GM19238 (cell line): ENCODE results near the gene HGS.
"Not testable (repeated sequence)": the region's sequence is repeated elsewhere in the genome, so short reads cannot be mapped to it uniquely, and the experiment has no call there.

Experiments used
- DNase-seq: peaks from one replicate; pipeline ENCODE4 v3.0.0; 2011; ENCODE audit warnings: low spot score; ENCODE audit not compliant: insufficient read length

Gene HGS

DNA sequence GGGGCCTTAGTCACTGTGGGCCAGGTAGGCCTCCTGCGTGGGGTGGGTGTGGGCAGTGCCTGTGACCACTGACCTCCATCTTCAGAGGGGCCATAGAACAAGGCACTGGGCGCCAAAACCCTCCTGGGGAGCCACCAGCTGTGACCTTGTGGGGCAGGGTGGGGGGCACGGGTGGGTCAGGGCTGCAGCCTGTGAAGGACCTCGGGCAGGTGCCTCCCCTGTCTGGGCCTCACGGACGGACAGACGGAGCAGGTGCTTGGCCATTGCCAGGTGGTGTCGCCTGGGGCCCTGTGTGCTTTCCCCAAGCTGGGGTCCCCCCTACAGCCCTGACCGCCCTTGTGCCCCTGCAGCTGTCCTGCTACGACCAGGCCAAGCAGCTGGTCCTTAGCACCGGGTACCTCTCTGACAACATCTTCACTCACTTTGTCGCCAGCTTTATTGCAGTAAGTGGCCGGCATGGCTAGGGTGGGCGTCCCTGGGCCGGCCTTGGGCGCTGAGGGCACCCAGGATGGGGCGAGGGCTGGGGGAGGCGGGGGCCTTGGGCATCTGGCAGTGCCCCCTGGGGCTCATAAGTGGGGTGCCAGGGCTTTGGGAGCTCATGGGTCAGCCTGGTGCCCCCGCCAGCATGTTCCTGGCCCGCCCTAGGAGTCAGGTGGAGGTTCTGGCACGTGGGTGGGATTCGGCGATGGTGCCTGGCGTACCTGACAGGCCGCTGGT lies 33.4 kb downstream of the HGS start:
- no peak for DNase-seq

DNA sequence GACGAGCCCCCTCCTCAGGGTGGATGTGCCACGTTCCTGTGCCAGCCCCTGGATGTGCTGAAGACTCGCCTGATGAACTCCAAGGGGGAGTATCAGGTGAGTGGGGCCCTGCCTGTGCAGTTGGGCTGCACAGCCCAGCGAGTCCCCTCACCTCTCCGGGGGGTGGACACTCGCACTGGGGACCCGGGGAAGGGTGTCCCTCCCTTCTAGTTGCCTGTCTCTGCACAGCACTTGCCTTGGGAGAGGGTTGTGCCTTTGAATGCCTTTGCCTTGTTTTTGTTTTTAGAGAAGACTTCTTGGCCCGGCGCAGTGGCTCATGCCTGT lies 33.9 kb downstream of the HGS start:
- DNase-seq, result no peak

DNA sequence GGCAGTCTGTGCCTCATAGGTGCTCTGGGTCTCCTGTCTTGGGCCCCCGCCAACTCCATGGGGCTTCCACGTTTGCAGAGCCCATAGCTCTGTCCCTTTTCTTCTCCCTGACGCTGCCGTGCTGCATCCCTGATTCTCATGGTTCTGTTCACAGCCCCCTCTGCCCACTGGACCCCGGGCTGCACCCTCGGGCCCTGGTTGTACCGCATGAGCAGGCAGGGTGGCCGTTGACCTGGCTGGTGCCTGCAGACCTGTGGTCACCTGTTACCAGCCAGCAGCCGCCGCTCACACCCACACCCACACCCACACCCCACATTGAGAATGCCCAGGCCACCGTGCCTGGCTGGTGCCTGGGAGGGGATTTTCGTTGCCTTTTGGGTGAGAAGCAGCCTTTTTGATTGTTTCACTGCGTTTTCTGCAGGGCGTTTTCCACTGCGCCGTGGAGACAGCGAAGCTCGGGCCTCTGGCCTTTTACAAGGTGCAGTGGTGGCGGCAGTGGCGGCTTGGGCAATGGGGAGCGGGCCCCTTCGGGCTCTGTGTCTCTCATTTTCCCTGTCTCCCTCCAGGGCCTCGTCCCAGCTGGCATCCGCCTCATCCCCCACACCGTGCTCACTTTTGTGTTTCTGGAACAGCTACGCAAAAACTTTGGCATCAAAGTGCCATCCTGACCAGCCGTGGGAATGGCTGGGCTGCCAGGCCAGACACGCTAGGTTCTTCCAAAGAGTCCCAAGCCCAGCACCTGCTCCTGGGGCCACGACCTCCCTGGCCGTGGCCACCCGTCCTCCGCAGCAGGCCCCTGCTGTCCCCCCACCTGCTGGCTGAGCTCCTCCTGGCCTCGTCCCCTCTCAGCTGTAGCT lies 35.8 kb downstream of the HGS start:
- no peak for DNase-seq

DNA sequence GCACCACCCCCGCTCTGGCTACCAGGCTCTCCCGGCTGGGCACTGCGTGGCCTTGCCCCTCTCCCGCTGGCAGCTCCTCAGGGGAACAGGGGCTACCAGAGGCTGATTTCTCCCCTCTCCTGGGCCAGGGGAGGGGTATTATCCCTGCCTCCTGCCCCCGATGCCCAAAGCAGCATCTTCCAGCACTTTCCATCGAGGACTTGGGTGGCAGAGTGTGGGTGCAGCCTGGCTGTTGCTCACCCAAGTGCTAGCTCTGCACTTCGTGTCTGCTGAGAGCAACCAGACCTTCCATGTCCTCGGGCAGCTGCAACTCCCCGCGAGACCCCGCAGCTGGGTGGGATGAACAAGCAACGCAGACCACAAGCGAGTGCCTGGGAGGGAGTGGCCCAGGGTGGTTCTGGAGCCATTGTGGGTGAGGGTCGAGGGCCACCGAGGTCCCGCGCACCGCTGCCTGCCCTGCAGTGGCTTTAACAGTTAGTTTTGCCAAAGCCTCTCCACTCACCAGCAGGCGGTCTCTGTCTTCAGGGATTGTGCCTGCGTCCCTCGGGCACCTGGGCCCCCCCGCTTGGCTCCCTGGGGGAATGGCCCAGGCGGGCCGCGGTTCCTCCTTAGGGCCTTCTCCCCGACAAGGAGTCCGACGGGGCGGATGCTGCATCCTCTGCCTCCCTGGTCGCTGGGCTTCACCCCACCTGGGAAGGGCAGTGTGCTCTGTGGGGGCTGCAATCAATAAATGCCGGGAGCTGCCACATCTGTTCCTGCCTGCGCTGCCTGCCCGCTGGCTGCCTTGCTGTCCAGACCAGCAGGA lies 36.7 kb downstream of the HGS start:
- no peak for DNase-seq

DNA sequence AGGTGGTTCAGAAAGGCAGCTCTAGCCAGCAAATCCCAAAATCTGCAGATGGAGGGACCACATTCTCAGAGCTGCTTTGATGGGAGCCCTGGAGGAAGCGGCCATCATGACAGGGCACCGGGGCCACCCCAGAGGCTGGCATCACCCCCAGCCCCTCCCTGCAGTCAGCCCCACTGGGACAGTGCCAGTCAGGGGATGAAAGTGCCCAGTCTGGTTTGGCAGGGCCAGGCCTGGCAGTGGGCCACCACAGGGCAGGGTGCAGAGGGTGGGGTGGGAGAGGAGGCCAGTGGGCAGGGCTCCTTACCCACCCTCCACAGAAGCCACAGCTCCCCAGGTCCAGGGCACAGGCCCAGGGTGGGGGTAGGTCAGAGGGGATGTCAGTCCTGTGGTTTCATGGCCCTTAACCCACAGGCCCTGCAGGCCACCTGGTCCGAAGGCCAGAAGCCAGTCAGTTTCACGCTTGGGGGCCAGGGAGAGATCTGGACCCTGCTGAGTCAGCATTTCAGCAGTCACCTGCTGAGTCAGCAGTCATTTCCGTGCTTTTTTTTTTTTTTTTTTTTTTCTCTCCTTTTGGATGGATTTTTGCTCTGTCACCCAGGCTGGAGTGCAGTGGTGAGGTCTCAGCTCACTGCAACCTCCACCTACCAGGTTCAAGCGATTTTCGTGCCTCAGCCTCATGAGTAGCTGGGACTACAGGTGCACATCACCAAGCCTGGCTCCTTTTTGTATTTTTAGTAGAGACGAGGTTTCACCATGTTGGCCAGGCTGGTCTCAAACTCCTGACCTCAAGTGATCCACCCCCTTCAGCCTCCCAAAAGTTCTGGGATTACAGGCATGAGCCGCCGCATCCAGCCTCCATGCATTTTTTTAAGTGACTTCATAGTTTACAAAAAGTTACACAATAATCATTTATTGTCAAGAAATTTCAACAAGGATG lies 38.6 kb downstream of the HGS start:
- no peak for DNase-seq

DNA sequence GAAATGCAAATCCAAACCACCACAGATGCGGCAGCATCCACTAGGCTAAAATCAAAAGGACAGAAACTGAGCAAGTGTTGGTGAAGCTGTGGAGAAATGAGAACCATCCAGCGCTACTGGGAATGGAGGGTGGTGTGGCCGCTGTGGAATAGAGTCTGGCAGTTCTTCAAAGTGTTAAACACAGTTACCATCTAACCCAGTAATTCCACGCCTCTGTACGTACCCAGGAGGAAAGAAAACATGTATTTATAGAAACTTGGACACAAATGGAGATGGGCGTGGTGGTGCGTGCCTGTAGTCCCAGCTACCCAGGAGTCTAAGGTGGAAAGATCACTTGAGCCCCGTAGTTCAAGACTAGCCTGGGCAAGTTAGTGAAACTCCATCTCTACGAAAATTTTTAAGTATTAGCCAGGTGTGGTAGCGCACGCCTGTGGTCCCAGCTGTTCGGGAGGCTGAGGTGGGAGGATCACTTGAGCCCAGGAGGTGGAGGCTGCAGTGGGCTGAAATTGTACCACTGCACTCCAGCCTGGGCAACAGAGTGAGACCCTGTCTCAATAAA lies 39.9 kb downstream of the HGS start:
- DNase-seq, result no peak

DNA sequence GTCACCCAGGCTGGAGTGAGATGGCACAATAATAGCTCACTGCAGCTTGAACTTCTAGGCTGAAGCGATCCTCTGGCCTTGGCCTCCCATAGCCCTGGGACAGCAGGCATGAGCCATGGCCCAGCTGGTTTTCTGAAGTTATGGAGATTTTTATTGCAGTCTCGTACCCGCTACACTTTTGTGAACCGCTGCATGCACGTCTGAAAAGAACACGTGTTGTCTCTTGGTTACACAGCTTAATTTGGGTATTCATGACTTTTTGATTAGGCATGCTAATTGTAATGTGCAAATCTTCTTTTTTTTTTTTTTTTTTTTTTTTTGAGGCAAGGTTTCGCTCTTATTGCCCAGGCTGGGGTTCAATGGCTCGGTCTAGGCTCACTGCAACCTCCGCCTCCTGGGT lies 41.6 kb downstream of the HGS start:
- no peak for DNase-seq

DNA sequence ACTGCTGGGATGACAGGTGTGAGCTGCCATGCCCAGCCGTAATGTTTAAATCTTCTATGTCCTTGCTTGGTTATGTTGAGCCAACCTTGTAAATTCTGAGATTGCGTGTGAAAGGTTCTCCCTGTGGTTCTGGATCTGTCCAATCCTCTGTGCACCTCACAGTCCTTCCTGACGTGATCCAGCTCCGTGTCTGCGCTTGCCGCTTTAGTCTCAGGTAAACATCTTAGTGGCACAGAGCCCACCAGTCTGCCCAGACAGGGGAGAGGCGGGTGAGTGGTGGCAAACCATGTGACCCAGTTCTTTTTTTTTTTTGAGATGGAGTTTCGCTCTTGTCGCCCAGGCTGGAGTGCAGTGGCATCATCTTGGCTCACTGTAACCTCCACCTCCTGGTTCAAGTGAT lies 42.2 kb downstream of the HGS start:
- DNase-seq, result no peak

DNA sequence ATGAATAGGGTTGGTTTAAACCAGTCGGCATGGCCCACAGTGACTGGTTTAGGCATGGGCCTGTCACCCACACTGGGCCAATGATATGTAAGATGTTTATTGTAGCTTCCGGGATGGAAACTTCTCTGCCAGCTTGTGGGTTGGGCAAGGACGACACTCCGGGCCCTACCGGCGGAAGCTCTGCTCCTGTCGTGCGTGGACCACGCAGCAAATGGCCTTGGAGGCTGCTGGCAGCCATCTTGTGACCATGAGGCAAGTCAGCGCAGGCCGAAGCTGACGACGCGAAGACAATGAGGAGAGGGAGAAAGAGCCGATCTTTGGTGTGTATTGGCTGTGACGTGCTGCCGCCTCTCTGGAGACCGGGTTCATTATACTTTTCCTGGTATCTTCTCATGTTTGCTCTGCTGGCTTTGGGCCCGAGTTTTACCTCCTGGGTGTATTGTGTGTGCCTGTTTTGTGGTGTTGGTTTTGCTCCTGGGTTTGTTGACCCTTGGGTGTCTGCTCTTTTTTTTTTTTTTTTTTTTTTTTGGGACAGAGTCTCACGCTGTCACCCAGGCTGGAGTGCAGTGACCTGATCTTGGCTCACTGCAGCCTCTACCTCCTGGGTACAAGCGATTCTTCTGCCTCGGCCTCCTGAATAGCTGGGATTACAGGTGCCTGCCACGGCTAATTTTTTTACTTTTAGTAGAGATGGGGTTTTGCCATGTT lies 43.7 kb downstream of the HGS start:
- DNase-seq, result no peak

DNA sequence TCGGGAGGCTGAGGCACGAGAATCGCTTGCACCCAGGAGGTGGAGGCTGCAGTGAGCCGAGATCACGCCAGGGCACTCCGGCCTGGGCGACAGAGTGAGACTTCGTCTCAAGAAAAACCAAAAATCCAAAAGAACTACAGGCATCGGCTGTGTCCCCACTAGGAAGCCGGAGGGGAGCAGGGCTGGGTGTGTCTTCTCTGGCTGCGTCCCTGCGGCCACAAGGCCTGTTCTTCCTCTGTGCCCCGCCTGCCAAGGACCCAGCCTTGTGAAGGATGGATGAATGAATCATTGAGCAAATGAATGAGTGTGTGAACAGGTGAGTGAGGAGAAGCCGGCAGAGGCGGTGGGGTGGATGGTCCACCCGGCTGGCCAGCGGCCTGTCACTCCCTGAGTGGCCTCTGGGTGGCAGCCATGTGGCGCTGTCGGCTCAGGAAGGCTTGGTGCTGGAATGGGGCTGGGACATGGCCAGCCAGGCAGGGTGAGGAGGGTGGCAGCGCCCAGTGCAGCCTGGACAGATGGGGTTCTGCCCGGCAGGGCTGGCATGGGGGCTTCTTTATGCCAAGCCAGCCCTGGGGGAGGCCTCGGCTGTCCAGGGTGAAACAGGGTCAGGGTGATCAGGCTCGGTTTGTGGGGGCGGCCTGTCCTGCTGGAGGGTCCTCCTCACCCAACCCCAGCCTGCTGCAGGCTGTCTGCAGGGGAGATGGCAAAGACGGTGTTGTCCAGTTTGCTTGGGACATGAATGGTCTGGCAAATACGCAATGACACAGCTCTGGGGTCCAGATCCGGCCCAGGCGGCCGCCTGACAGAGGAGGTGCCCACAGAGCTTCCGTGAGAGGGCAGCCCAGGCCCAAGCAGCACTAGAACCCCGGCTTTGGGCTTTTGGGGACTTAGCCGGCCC lies 49.9 kb downstream of the HGS start:
- peak; percentile 90 for DNase-seq

DNA sequence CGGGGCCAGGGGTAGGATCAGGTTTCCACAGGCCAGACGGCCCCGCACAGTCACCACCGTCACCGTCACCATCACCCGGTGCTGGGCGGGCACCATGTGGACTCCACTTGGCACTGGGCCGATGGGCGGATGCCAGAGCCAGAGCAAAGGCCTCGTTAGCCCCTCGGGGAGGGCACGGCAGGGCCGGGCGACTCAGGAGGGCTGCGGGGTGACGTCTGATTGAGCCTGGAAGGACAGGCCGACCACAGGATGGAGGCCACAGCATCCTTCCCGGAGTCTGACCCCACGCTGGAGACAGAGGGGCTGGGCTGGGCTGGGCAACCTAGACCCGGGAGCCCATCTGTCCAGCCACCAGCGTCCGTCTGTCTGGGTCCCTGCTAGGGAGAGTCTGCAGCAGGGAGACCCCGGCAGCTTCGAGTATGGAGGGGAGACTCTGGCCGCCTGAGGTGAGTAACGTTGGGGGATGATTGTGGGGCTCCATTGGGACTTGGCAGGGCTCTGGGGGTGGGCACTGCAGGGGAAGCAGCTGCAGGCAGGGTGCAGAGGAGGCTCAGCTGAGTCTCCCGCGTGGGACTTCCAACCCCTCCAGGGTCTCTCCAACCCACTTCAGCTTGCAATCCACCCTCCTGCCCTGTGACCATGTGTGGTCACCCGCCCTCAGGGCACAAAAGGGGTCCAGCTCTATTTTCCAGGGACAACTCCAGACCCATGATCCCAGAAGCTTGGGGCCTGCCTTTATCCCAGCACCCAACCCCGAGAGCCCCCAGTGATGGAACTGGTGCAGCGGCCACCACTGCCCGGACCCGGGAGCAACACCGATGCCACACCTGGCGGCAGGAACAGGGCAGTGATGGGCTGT lies 50.8 kb downstream of the HGS start:
- DNase-seq, result no peak

DNA sequence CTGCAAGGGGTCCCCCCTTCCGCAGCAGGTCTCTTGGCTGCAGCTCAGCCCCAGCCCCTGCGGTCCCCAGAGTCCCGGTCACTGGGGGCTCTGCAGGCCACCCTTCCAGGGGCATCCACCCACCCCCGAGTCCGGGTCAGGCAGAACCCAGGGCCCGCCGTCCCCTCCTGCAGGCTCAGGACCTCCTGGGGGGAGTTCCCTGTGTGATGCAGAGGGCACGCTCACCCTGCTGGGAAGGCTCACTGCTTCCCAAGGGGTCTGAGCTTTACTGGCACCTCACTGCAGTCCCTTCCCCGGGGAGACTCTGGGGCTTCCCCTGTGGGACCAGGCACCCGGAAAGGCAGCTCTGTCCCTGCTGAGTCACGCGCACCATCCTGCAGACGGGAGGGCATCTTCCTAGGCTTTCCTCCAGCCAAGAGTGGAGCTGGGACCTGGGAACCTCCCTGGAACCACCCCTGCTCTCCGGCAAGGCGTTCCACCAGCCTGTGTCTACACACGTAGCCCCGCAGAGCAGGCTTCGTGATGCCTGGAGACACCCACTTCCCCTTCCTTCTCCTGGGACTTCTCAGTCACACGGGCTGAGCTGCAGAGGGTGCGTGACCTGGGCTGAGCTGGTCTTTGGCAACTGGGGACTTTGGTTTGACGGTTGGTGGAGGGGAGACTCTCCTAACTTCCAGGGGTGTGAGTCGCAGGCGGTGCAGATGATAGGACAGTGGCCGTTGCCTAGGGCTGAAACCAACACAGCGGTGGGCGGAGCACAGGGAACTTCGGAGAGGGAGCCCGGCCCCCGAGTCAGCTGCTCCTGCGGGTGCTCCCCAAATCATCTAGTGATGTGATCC lies 51.7 kb downstream of the HGS start:
- DNase-seq, result no peak

DNA sequence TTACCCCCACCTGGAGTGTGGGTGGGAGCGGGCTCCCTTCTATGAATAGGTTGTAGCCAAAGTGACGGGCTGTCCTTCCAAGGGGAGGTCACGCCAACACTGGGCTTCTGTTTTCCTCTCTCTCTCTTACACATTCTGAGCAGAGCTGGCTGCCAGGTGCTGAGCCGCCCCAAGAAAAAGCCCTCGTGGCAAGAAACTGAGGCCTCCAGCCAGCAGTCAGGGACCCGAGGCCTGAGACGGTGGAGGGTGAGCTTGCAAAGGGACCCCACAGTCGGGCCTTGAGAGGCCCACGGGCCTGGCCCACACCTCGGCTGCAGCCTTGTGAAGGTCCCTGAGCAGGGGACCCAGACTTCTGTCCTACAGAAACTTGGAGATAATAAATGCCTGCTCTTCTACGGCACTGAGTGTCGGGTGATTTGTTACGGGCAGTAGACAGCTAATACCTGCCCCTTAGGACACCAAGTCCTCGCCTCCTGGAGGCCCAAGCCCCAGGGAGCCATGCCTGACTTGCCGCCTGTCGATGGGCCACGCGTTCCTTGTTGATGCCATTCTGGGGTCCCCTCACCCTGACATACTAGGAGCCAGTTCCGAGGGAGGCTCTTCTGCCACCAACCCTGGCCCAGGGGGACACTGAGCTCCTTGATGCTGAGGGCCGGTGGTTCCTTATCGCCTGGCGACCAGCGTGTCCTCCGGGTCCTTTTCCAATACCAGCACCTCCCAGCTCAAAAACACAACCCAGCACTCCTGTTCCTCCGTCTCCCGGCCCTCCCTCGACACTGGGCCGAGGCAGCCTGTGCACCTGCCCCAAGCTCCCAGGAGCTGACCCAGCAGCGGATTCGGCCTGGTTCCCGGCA lies 54.4 kb downstream of the HGS start:
- no peak for DNase-seq

DNA sequence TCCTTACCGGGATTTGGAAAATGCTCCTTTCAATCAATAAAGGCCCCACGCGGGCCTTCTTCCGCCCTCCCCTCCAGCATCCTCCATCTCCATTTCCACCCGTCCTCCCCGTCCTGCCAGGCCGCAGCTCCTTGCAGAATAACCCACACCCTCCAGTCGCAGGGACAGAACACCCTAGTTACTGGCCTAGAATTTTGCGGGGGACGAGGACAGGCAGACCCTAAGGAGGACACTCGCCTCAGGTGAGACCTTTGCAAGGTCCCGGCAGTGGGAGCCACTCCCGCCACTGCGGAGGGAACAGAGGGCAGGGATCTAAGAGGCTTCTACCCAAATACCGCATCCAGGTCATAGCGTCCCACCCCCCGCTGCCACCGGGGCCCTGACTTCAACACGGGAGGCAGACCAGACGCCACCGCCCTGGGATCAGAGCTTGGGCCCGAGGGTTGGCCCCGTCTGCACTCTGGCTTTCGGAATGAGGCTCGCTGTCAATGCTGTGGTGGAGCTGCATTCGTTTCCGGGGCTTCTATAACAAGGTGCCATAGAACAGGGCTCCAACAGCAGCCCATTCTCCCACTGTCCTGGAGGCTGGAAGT lies 55.1 kb downstream of the HGS start:
- no peak for DNase-seq

DNA sequence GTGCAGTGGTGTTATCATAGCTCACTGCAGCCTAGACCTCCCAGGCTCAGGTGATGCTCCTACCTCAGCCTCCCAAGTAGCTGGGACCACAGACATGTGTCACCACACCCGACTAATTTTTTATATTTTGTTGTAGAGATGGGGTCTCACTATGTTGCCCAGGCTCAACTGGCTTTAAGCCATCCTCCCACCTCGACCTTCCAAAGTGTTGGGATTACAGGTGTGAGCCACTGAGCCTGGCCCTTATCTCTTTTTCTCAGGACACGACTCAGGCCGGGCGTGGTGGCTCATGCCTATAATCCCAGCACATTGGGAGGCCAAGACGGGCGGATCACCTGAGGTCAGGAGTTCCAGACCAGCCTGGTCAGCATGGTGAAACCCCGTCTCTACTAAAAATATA lies 55.8 kb downstream of the HGS start:
- not testable (repeated sequence) for DNase-seq

DNA sequence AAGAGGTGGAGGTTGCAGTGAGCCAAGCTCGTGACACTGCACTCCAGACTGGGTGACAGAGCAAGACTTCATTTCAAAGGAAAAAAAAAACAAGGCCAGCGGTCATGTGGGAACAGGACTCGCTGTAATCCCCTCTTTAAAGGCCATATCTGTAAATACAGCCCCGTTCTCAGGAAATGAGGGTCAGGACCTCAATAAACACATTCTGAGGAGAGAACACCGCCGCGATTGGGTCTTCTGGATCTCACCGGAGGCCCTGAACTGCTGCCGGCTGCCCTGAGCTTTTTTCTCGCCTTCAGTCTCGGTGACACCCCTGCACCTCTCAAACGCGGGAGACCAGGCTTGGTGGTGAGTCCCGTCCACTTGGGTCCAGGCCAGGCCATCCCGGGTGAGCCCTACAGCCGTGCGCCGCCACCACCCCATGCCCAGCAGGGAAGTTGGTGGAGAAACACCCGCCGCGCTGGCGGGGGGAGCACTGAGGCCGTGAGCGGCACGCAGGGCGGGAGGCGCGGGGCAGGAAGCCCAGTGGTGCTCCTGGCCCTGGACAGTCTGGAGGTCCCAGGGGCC lies 56.7 kb downstream of the HGS start:
- DNase-seq, result no peak
